Occipital lobe (tissue), 2 donors: ENCODE data around the gene CDK8. TPM values are rescaled to one million over a fixed set of nuclear protein-coding genes. Genes with fewer than 3 reads are reported as not detected.

Source experiments
- DNase-seq: peaks from one replicate; lab custom pipeline; 2025; lab: John Stamatoyannopoulos, UW
- total RNA-seq: library from RNA; depleted of rRNA; stranded (reverse); fragments of >200 nt; gene quantifications from one replicate; pipeline ENCODE4 v1.2.3, GENCODE V29; 2014

The CDK8 gene
- total RNA-seq, 1 donor from 2014 or later, result 57.4 TPM

DNA sequence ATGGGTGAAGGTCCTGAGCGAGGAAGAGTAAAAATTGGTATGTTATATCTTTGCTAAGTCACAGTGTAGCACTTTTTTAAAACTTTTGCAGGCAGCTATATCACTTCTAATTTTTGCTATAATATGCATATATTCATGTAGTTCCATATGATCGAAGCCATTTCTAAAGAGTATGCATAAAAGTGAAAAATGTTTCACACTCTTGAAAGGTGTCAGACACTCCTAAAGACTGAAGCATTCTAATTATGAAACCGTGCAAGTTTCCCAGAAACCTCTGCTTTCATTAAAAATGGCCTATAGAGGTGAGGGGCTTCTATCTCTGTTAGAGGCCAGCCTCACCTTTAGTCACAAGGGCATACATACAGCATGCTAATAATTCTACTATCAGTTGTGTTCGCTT lies 128.9 kb downstream of the CDK8 start:
- no peak for DNase-seq

DNA sequence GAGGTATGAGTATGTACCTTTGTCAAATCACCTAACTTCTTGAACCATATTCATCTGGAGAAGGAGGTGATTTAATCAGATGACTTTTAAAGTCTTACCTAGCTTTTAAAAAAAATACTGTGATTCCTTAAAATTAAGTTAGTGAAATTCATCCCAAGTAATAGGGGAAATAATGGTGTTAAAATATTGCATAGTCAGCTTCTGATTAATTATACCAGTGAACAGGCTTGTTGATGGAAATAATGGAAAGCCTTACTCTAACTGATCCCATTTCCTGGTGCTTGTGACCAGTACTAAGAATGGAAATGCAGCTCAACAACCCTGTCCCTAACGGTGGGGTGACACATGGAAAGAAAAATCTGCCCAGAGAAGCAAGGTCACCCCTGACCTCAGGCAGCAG lies 130.7 kb downstream of the CDK8 start:
- no peak for DNase-seq

DNA sequence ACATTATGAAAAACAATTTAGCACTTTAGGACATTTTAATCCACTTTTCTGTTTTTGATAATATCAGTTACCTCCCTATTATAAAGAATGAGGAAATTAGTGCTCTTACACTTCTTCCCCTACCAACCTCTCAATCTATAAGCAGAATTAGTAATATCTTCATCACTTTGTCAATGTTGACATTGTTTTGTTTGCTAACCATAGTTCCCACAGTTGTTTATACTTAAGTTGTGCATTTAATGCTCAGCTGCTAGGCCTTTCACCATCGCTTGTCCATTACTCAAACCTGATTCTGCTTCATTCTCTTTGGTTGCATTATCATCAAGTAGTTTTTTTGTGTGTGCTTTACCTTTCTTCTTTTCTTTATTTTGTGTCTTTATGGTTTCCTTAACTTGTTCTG lies 132.1 kb downstream of the CDK8 start:
- DNase-seq, result no peak

DNA sequence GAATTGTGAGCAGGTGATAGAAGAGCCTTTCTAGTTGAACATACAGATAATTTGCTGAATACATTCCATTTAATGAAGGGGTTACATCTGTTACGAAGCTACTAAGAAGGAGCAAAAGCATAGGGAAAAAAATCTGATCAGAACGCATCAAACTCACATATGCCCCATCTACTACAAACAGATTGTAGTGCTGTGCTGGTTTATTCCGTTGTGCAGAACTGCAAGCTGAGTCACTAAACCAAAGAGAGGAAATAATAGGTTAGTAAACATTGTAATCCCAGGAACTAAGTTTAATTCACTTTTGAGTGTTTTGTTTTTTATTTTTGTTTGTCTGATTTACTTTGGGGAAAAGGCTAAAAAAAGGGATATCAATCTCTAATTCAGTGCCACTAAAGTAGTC lies 136.3 kb downstream of the CDK8 start:
- DNase-seq, result no peak

DNA sequence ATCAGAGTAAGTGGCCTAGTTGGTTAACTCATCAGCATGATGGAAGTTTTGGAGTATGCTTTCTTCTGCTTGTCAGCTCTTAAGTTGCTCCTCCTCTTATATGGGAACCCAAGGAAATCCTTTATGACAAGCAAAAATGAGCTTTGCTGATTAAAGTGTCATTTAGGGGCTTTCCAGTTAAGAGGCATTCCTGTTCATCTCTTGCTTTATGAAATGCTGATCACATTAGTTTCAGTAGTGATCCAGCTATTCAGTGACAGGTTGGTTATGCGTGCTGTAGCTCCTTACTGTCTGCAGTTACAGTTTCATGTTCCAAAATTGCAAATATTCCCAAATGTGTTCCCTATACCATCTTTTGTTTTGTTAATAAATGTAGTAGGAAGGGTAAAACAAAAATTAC lies 146.6 kb downstream of the CDK8 start:
- no peak for DNase-seq

DNA sequence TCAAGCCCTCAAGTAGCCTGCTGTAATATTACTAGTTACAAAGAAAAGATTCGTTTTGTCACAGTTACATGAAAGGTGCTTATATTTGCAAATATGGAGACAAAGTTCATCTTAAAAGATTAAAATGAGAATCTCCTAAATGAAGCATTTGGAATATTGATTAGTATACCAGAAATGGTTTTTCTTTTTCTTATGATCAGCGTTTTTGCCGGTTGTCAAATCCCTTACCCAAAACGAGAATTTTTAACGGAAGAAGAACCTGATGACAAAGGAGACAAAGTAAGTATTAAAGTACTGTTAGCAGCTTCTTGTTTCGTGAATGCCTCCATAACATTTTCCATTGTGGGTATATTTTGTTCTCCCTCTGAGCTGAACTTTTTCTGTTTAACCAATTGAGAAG lies 147.1 kb downstream of the CDK8 start:
- DNase-seq, result no peak

DNA sequence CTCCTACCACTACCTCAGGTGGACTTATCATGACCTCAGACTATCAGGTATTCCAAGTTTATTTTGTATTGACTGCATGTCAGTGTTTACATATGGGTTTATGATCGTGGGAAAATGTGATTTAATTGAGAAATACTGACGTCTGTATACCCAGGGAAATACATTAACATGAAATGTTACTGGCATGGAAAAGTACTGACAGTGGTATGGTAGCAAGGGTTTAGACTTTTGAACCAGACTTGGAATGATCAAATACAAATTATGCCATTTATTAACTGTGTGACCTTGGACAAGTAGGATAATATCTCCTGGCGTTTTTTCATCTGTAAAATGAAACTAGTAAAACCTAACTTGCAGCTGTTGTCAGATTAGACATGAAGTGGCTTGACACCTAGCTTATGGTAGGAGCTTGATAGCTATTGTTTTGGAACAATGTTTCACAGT lies 147.7 kb downstream of the CDK8 start:
- no peak for DNase-seq

DNA sequence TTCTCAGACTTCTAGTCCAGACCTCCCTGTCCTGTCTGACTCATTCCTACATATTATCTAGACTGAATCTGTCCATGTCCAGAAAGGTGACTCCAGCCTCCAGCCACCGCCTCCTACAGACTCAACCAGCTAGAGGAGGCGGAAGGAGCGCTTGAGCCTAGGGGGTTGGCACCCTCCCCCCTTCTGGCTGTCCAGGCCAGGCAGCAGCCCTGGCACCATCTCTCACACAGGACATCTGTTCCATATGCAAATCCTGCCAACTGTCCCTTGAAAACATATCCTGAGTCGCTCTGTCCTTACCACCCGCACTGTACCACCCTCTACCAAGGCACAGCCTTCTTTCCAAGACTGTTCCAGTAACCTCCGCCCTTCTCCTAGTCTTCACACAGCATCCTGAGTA lies 152.9 kb downstream of the CDK8 start:
- DNase-seq, result no peak

DNA sequence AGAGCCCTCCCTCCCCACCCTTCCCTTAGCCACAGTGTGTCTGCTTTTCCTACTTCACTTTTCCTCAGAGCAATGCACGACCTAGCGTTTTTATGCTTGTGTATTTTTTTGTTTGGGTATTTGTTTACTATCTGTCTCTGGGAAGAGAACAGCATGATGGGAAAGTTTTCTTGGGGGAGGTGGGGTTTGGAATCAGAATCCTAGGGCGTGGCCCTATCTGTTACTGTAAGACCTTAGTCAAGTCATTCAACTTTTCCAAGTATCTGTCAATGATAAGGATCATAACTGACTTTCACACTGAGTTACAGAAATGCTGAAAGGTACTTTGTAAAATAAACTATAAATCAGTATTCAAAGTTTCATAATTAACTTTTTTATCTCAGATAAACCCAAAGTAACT lies 157.3 kb downstream of the CDK8 start:
- DNase-seq, result no peak

DNA sequence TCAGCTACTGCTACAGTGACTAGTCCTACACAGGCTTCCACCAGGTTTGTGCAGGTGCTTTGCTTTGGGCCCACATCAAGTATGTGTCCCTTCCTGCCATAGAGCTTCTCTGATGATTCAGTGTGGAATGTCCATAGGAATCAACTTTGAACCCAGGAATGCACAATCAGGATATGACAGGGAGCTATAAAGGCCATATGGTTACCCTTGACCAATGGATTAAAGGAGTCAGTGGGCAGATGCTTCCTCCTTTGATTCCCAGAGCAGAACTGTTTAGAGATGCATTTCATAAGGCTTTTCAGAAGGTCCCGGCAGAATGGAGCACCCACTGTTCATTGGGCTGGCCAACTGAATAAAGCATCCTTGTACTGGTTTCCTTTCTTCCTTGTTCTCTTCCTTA lies 158.3 kb downstream of the CDK8 start:
- DNase-seq, result no peak

DNA sequence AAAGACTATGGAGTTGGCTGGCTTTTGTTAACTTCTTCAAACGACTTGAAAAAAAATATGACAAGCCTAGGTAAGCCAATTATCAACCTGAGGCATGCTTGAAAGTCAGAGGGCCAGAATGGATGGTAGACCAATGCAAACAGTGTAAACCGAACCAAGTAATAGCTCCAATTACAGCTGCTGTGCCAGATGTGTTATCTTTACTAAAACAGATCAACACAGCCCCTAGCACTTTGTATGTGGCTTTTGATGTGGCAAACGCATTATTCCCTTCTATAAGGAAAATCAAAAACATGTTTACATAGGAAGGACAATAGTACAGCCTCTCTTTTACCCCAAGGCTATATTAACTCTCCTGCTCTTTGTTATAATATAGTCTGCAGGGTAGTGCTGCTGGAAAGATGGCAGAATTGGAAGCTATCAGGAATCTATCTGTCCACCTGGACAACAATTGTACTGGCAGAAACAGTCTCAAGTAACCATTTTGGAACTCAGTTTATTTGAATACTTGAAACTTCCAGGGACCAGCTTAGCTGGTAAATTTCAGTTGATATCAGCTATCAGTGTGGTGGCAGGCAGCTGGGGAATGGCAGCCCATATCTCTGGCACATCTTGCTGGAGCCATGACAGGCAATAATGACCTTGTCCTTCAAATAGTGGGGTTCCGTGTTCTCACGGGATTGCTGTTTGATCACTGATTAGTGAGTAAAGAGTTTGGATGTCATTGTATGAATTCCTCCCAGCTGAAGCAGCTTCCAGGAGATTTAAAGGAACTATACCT lies 159.2 kb downstream of the CDK8 start:
- no peak for DNase-seq

DNA sequence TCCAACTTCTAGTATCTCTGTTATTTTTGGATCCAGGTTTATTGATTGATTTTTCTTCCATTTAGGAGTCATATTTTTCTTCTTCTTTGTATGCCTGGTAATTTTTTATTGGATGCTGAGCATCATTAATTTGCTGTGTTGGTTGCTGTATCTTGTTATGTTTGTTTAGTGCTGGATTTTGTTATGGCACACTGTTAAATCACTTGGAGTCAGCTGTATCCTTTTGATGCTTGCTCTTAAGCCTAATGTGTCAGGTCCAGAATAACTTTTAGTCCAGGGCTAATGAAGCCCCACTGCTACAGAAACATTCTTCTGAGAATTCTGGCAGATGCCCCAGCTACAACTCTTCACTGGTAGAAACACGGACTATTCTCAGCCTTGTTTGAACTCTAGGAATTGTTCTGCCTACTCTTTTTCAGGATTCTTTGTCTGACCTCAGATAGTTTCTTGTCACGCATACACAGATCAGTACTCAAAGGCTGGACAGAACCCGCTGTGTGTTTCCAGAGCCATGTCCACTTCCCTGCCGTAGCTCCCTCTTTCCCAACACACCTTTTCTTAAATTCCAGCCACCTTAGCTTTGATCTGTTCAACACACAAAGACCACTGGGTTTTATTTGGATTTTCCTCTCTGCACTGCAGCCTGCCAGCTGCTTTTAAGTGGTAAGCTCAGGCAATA lies 166.5 kb downstream of the CDK8 start:
- no peak for DNase-seq

DNA sequence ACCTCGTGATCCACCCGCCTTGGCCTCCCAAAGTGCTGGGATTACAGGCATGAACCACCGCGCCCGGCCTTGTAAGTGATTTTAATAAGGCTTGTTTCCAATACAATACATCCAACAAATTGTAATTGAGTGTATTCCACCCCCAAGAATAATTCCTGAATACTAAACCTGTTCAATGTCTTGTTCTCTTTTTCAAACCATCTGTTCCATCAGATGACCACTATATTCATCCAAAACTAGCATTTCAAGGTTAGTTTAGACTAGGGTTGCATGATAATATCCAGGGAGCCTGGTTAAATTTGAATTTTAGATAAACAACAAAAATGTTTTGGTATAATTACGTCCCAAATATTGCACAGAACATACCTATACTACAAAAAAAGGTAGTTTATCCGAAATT lies 168.1 kb downstream of the CDK8 start:
- no peak for DNase-seq

DNA sequence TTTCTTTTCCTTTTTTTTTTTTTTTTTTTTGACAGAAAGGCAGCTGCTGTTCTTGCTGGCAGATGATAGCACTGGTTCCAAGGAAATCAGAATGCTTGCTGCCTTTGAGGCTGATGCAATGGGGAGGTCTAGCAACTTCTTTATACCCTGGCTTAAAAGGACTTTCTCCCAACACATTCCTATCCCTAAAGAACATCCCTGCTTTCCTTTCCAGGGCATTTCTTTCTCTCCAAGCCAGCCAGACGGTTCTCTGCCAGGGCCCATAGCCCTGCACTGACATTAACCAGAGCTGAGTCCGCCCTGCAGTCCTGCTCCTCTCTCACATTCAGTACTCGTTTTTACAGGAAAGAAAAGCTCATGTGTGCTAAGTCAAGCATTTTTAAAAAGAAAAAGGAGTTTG lies 169.7 kb downstream of the CDK8 start:
- DNase-seq, result no peak

DNA sequence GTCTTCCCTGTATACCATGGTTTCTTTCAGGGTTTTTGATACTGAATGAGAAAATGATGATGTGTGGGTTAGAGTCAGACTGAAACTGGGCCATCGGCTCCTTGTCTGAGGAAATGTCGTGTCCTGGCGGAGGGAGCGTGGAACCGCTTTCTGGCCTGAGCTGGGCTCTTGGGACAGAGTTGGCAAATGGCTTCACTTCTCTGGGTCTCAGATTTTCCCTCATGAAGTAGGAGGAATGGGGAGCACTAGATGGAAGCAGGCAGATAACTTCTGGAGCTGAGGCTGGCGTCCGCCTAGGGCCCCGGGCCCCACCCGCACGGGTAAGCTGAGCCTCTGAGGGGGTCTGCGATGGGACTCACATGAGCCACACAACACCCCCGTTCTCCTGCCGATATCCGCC lies 170.3 kb downstream of the CDK8 start:
- DNase-seq, result no peak

DNA sequence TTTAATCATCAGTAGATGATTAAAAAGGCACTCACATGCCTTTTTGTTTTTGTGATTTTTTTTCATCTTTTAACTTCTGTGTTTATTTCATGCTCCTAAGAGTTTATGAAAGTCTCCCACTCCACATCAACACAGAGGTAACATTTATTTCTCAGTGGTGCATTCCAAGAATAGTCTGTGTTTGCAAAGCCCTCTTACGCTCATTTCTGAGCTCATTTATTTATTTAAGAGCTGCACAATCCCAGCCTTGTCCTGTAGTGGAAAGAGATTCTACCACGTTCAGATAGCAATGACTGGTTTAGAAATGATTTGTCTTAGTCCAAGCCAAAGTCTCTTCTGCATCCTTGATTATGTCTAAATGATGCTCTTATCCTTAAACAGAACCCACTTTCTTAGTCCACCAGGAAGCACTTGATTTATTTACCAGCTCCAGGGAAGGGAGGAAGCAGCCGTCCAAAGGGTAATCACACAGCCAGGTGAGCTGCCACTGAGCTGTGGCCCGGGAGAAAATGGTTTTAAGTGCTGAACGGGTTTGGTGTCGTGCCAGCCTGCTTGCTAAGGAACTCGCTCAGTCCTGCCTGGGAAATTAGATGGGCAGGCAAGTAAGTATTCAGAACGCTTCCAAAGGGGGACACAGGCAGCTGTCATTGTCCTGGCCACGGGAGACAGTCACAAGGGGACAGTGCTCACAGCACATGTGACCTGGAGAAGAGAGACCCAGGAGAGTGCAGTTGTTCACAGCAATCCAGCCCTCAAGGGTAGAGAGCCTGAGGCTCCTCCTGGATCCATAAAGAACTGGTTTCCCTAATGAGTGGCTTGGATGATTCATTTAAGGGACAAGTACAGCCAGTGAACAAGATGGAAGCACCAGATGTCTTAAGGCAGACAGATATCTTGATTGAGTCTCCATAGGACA lies 171.8 kb downstream of the CDK8 start:
- no peak for DNase-seq

DNA sequence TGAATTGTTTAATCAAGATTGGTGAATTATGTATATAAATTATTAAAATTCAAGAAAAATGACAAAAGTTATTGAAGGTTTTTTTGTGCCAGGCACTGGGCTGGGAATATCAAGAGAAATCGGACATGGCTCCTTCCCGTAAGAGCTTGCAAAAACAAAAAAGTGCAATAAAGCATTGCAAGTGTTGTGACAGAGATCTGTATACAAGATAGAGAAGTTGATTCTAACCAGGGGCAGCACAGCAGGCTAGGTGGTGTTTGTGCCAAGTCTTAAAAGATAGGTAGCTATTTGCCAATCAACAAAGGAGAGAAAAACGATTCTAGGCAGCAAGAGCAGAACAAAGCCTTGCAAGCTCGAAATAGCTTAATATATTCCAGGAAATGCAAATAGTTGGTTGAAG lies 179.8 kb downstream of the CDK8 start:
- no peak for DNase-seq

DNA sequence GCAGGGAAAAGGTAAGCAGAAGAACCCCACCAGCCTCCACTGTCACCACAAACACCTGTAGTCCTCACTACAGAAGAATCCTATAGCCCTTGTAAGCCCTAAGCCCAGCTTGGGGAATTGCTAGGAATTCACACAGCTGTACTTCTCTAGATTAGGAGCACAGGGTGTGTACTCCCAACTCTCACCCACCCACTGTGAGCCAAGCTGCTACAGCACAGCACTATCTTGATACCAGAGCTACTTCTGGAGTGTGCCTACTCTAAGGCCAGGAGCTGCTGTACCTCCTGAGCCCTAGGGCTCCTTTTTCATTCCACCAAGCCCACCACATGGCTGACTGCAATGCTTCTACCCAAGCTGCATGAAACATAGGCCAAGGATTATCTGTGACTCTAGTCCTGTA lies 181.2 kb downstream of the CDK8 start:
- DNase-seq, result no peak

DNA sequence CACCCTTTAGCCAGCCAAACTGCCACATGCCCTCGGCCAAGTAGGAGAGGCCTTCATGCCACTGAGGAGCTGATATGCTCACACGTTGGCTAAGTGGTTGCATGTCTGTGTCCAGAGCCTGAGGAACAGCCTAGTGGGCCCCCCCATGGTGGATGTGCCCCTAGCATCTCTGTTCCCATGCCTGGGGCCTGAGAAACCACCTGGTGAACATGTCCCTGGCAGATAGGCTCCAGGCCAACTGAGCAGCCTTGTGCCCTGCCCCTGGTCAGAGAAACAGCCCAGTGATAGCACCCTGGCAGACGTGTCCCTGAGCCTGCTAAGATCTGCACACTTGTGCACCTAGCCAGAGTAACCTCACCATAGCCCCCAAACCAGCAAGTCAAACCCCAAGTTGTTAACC lies 181.7 kb downstream of the CDK8 start:
- no peak for DNase-seq

DNA sequence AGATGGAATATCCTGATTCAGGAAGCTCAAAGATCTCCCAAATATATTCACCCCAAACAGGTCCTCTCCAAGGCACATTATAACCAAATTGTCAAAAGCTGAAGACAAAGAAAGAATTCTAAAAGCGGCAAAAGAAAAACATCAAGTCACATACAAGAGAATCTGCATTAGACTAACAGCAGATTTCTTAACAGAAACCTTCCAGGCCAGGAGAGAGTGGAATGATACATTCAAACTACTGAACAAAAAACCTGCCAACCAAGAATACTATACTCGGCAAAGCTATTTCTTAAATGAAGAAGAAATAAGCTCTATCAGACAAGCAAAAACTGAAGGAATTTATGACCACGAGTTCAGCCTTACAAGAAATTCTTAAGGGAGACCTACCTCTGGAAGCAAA lies 183.0 kb downstream of the CDK8 start:
- DNase-seq, result no peak

DNA sequence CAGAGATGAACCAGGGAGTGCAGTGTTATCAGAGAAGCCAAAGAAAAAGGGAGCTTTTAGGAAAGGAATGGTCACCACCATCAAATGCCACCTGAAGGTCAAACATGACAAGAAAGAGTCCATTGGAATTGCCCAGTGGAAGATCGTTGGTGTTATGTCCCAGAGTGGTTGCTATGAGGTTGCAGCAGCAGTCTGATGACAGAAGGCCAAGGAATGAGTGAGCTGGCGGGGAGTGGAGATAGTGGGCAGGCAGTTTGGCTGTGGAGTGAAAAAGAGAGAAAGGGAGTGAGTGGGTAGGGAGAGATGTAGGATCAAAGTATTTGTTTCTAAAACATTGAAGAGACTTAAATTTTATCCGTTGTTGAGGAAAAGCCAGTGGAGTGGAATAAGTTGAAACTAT lies 186.2 kb downstream of the CDK8 start:
- no peak for DNase-seq

DNA sequence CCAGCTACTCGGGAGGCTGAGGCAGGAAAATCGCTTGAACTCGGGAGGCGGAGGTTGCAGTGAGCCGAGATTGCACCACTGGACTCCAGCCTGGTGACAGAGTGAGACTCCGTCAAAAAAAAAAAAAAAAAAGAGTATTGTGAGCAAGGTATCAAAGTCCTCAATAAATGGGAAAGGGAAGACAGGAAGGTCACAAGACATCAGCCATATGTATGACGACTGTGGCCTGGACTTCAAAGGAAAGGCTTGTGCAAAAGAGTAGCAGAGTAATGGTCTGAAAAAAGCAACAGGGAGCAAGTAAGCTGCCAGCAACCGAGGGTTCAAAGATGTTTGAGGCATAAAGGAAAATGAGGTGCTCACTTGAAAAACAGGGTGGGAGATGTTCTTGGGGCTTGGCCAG lies 187.5 kb downstream of the CDK8 start:
- no peak for DNase-seq
